ENCODE results near the gene NOP14.
"Not testable (repeated sequence)": the region's sequence is repeated elsewhere in the genome, so short reads cannot be mapped to it uniquely, and the experiment has no call there.

The NOP14 gene

GRCh38 chr4:2961421-2961810 is 1.8 kb downstream of the NOP14 start:
- FAIRE-seq: no peak

DNA sequence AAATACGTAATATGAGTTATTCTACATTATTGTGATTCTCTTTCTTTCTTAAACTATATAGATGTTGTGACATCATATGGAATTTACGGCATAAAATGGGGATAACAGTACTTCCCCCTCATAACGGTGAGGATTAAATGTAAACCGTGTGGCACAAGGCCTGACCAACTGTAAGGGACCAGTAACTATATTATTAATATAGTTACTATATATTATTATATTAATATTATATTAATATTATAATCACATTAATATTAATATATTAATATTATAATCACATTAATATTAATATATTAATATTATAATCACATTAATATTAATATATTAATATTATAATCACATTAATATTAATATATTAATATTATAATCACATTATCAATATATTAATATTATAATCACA is 2.8 kb downstream of the NOP14 start:
- not testable (repeated sequence) for FAIRE-seq

- FAIRE-seq: no peak
Measured at GRCh38 chr4:2958446-2958845, 4.8 kb downstream of the NOP14 start.

GRCh38 chr4:2955186-2956044 is 7.8 kb downstream of the NOP14 start:
- FAIRE-seq: not testable (repeated sequence)

GRCh38 chr4:2954358-2955185 is 8.6 kb downstream of the NOP14 start:
- no peak for FAIRE-seq

- FAIRE-seq: no peak
Measured at GRCh38 chr4:2953496-2953895, 9.7 kb downstream of the NOP14 start.

GRCh38 chr4:2950221-2950989 is 12.8 kb downstream of the NOP14 start:
- no peak for FAIRE-seq

GRCh38 chr4:2949782-2950125 is 13.5 kb downstream of the NOP14 start:
- no peak for FAIRE-seq

- FAIRE-seq: no peak
Measured at GRCh38 chr4:2948895-2949781, 14.1 kb downstream of the NOP14 start.

- no peak for FAIRE-seq
Measured at GRCh38 chr4:2947926-2948325, 15.3 kb downstream of the NOP14 start.

DNA sequence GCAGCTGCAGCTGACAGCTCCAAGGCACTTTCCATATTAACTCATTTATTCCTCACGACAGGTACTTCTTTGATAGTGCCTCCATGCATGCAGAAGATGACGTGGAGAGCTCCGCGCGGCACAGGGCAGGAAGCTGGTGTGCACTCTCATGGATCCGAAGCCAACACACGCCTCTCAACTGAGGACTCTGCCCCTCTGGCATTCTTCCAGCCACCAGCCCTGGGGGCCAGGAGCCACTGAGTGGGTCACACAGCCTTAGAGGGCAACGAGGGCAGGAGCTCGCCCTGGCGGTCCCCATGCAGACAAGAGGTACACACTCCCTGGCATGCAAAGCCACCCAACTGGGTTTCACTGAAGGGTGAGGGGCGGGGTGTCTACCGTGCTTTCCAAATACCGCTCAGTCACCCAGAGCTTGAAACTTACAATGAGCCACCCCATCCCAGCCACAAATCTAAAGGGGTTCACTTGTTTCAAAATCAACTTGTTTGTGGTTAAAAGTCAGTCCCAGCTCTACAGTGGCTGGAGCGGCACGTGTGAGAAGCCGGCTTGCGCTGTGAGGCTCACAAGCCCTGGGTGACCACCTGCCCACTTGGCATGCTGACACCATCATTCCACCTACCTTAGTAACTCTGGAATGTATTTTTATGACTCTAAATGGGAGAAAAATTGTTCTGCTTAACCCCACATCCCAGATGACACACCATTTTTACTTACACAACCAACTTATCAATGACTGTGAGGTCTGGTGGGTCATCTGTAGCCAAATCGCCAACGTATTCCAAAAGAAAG is 16.2 kb downstream of the NOP14 start:
- FAIRE-seq: no peak

- not testable (repeated sequence) for FAIRE-seq
Measured at GRCh38 chr4:2945619-2946604, 17.3 kb downstream of the NOP14 start.

DNA sequence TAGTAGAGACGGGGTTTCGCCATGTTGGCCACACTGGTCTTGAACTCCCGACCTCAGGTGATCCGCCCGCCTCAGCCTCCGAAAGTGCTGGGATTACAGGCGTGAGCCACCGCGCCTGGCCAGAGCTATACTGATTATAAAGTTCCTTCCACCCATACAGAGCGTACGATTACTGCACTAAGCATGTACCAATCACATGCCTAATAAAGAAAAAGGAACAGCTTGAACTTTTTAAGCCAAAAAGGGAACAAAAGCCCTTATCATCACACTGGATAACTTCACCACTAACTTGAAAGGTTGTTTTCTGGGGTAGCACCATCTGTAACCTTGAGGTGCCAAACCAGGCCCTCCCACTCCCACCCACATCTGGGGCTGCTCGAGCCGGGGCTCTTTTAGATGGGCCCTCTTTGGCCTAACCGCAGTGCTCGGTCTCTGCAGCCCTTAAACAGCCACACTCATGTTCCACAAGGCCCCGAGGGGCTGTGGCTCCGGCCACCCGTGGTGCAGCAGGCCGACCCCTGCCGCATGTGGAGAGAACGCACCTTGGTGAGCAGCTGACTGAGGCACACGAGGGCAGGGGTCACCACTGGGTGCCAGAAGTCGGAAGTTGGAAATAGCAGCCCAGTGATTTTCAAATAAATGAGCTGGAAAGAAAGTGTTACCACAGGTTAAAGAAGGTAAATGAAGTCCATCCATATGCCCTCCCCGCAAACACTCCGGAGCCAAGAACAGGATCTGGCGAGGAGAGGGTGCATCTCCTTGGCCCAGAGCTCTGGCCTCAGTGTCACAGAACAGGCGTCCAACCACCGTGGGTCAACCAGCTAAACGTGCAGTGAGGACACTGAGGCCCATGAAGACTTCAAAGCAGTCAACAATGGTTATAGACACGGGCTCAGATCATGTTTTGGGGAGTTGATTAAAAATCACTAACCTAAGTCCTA is 18.4 kb downstream of the NOP14 start:
- no peak for FAIRE-seq

DNA sequence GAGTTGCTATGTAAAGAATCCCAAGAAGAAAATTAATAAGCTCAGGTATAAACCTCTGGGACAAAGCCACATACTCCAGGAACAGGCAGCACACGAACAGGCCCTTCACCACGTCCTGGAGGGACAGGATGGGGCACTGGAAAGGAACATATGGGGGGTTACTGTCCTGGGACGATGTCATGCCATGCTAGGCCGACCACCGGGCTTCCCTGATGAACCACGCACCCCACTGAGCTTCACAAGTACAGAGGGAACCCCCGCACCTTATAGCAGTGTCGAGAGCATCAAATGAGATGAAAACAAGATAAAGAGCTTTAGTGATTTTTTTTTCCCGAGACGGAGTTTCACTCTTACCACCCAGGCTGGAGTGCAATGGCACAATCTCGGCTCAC is 19.1 kb downstream of the NOP14 start:
- FAIRE-seq: no peak

GRCh38 chr4:2943364-2944090 is 19.7 kb downstream of the NOP14 start:
- no peak for FAIRE-seq

GRCh38 chr4:2942532-2943363 is 20.5 kb downstream of the NOP14 start:
- FAIRE-seq: no peak

- no peak for FAIRE-seq
Measured at GRCh38 chr4:2942037-2942531, 21.1 kb downstream of the NOP14 start.

Measured in G401.6 (cell line).